ENCODE data around the gene CCDC92. TPM values are rescaled to one million over a fixed set of nuclear protein-coding genes. Genes with fewer than 3 reads are reported as not detected.

The CCDC92 gene
- polyA plus RNA-seq, 1 of the 3 experiments (the other 2 are of a cell fraction), result 53.5 TPM

DNA sequence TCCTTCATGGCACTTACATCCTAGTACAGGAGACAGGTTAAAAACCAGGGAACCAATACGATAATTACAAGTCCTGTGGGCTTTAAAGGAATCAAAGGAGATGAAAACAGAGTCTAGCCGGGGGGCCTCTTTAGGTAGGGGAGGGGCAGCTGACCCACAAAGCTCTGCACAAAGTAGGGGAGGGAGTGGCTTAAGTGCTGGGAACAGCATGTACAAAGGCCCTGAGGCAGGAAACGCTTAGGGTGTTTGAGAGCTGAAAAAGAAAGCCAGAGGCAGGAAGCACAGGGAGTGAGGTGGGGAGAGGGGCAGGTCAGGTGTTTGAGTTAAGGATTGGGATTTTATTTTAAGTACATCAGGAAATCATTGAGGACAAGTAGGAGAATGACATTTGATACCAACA is 38.1 kb upstream of the CCDC92 start (continued):
- TF ChIP-seq, protein P1, sequence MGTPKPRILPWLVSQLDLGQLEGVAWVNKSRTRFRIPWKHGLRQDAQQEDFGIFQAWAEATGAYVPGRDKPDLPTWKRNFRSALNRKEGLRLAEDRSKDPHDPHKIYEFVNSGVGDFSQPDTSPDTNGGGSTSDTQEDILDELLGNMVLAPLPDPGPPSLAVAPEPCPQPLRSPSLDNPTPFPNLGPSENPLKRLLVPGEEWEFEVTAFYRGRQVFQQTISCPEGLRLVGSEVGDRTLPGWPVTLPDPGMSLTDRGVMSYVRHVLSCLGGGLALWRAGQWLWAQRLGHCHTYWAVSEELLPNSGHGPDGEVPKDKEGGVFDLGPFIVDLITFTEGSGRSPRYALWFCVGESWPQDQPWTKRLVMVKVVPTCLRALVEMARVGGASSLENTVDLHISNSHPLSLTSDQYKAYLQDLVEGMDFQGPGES (IDR thresholded peaks at IDR 0.05; ENCODE audit: low read depth, low read length), result no peak
- TF ChIP-seq, protein P2, sequence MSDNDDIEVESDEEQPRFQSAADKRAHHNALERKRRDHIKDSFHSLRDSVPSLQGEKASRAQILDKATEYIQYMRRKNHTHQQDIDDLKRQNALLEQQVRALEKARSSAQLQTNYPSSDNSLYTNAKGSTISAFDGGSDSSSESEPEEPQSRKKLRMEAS (IDR thresholded peaks at IDR 0.05; ENCODE audit: low read depth), result no peak

DNA sequence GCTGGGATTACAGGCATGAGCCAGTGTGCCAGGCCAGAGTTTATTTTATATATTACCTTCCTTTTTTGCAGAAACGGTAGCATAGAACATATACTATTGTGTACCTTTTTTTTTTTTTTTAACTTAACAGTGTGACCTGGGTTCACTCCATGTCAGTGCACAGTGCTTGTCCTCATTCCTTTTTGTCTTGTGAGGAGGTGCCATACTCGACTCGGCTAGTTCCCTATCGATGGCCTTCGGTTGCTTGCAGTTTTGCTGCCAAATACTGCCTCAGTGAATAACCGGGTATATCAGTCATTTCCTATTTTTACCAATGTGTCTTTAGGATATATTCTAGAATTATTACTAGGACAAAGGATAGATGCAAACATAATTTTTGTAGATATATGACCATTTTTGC is 37.1 kb upstream of the CCDC92 start:
- TF ChIP-seq POLR2AphosphoS5 (IDR thresholded peaks at IDR 0.05; ENCODE audit: low read depth, low read length) (no peak), RFX5 (IDR thresholded peaks at IDR 0.05; ENCODE audit: low read length) (no peak), GABPA (IDR thresholded peaks at IDR 0.05; ENCODE audit: low read depth) (no peak), EZH2phosphoT487 (IDR thresholded peaks at IDR 0.05; ENCODE audit: borderline replicate concordance, low read depth) (no peak), CHD2 (IDR thresholded peaks at IDR 0.05; ENCODE audit: low read length, partially characterized antibody) (no peak), JUND (IDR thresholded peaks at IDR 0.05) (no peak), TCF12 (IDR thresholded peaks at IDR 0.05) (no peak), SIN3A (IDR thresholded peaks at IDR 0.05; ENCODE audit: borderline replicate concordance, low read depth, low read length) (no peak)
- TF ChIP-seq, protein P2 (IDR thresholded peaks at IDR 0.05; ENCODE audit: low read depth), result no peak
- TF ChIP-seq, protein P1 (IDR thresholded peaks at IDR 0.05; ENCODE audit: low read depth, low read length), result no peak
- Histone ChIP-seq H3K27me3 (ENCODE audit: insufficient read depth) (no peaks in the 10 kb centered on the region), H4K20me1 (ENCODE audit: insufficient read depth) (0 out of 2 replicates have a peak, but pooled peaks cover 4% of the 10 kb centered on the region), H3K79me2 (ENCODE audit: insufficient read depth) (peaks cover 10% of the 10 kb centered on the region; the same call in 1 of the 2 replicates), H3K36me3 (replicated peaks in 1 of 2; ENCODE audit: control insufficient read depth in 1 of 2, insufficient read depth in 2 of 2, low read length in 1 of 2) (peaks cover 45 to 64% of the 10 kb centered on the region in 2 experiments), H3K4me3 (ENCODE audit: low read depth in 2 of 2, low read length in 1 of 2) (no peak overlapping the region), H2AFZ (ENCODE audit: low read depth) (no peak overlapping the region), H3K4me2 (no peak overlapping the region), H3K4me1 (ENCODE audit: control insufficient read depth in 1 of 2, insufficient read depth in 2 of 2, low read depth in 1 of 2, low read length in 1 of 2) (peaks cover 0 to 7% of the 10 kb centered on the region in 2 experiments; a peak in 1 of 4 replicates), H3F3A (replicated peaks; ENCODE audit: insufficient read depth) (no peaks in the 10 kb centered on the region), H3K9me3 (no peaks in the 10 kb centered on the region), H3K9ac (no peak overlapping the region), H3K27ac (ENCODE audit: low read depth in 2 of 2, low read length in 1 of 2) (no peak overlapping the region), H3K9me2 (no peaks in the 10 kb centered on the region)
- POLR2A ChIA-PET, result no interaction called here
- CTCF ChIA-PET, result no interaction called here
- 89% methylated on average over 6 of the region's 6 CpGs for WGBS (ENCODE audit: low lambda C conversion rate)
- no peak for DNase-seq

DNA sequence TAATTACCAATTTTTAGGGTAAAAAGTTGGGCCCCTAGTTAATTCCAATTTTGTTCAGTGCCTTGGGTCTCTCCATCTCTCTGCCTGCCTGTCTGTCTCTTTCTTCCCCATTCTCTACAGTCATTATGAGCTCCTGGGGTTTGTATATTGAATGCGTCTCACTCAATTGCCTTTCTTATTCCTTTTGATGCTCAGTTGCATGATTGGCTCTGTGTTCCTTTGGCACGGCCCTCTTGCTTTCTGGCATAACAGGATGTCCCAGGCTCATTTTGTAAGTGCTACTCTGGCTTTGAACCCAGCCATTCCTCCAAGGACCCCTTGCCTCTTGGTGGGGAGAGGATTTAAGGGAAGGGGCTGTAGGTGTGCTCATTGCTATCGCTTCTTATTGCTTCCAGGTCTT is 36.0 kb upstream of the CCDC92 start:
- H2AFZ ChIP-seq (ENCODE audit: low read depth), result no peak overlapping the region
- 0 out of 2 replicates have a peak, but pooled peaks cover 4% of the 10 kb centered on the region for H4K20me1 ChIP-seq (ENCODE audit: insufficient read depth)
- CTCF ChIA-PET, result interaction anchor here (0.7 kb wide), 1 partner anchor 12 kb away, joined by 3 read pairs; no protein-coding TSS in a partner anchor
- no peak overlapping the region for H3K27ac ChIP-seq (ENCODE audit: low read depth in 2 of 2, low read length in 1 of 2)
- H3K4me1 ChIP-seq (ENCODE audit: control insufficient read depth in 1 of 2, insufficient read depth in 2 of 2, low read depth in 1 of 2, low read length in 1 of 2), result peaks cover 0 to 7% of the 10 kb centered on the region in 2 experiments; a peak in 1 of 4 replicates
- no peak for DNase-seq
- no peaks in the 10 kb centered on the region for H3F3A ChIP-seq (replicated peaks; ENCODE audit: insufficient read depth)
- H3K79me2 ChIP-seq (ENCODE audit: insufficient read depth), result peaks cover 10% of the 10 kb centered on the region; the same call in 1 of the 2 replicates
- H3K9me3 ChIP-seq, result no peaks in the 10 kb centered on the region
- H3K27me3 ChIP-seq (ENCODE audit: insufficient read depth), result no peaks in the 10 kb centered on the region
- TF ChIP-seq ELF1 (IDR thresholded peaks at IDR 0.05) (no peak), YY1 (IDR thresholded peaks at IDR 0.05; ENCODE audit: low read depth) (no peak), FOXJ3 (CRISPR knock-in tag; IDR thresholded peaks at IDR 0.05) (no peak), SMC3 (IDR thresholded peaks at IDR 0.05; ENCODE audit: low read depth, low read length) (no peak), GATA2 (CRISPR knock-in tag; IDR thresholded peaks at IDR 0.05) (no peak), TAF1 (IDR thresholded peaks at IDR 0.05; ENCODE audit: borderline replicate concordance, low read depth, low read length) (no peak), NRF1 (IDR thresholded peaks at IDR 0.05; ENCODE audit: low read depth, low read length) (no peak), RAD21 (IDR thresholded peaks at IDR 0.05; ENCODE audit: low read length) (no peak), SIN3A (IDR thresholded peaks at IDR 0.05; ENCODE audit: borderline replicate concordance, low read depth, low read length) (no peak)
- TF ChIP-seq, protein P3, sequence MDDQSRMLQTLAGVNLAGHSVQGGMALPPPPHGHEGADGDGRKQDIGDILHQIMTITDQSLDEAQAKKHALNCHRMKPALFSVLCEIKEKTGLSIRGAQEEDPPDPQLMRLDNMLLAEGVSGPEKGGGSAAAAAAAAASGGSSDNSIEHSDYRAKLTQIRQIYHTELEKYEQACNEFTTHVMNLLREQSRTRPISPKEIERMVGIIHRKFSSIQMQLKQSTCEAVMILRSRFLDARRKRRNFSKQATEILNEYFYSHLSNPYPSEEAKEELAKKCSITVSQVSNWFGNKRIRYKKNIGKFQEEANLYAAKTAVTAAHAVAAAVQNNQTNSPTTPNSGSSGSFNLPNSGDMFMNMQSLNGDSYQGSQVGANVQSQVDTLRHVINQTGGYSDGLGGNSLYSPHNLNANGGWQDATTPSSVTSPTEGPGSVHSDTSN (IDR thresholded peaks at IDR 0.05), result no peak
- TF ChIP-seq, protein P4, sequence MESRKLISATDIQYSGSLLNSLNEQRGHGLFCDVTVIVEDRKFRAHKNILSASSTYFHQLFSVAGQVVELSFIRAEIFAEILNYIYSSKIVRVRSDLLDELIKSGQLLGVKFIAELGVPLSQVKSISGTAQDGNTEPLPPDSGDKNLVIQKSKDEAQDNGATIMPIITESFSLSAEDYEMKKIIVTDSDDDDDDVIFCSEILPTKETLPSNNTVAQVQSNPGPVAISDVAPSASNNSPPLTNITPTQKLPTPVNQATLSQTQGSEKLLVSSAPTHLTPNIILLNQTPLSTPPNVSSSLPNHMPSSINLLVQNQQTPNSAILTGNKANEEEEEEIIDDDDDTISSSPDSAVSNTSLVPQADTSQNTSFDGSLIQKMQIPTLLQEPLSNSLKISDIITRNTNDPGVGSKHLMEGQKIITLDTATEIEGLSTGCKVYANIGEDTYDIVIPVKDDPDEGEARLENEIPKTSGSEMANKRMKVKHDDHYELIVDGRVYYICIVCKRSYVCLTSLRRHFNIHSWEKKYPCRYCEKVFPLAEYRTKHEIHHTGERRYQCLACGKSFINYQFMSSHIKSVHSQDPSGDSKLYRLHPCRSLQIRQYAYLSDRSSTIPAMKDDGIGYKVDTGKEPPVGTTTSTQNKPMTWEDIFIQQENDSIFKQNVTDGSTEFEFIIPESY (IDR thresholded peaks at IDR 0.05; ENCODE audit: borderline replicate concordance, low read depth), result no peak
- H3K4me3 ChIP-seq (ENCODE audit: low read depth in 2 of 2, low read length in 1 of 2), result no peak overlapping the region
- WGBS (ENCODE audit: low lambda C conversion rate), result 91% methylated on average over 3 of the region's 3 CpGs
- peaks cover 38 to 64% of the 10 kb centered on the region in 2 experiments for H3K36me3 ChIP-seq (replicated peaks in 1 of 2; ENCODE audit: control insufficient read depth in 1 of 2, insufficient read depth in 2 of 2, low read length in 1 of 2)
- POLR2A ChIA-PET, result no interaction called here
- no peaks in the 10 kb centered on the region for H3K9me2 ChIP-seq
- H3K4me2 ChIP-seq, result no peak overlapping the region
- H3K9ac ChIP-seq, result no peak overlapping the region

All from SK-N-SH (cell line).